ENCODE data around the gene RHBDF2. TPM values are rescaled to one million over a fixed set of nuclear protein-coding genes. Genes with fewer than 3 reads are reported as not detected.

Gene RHBDF2
- total RNA-seq, 1 donor from 2014 or later: 0.79 TPM

DNA sequence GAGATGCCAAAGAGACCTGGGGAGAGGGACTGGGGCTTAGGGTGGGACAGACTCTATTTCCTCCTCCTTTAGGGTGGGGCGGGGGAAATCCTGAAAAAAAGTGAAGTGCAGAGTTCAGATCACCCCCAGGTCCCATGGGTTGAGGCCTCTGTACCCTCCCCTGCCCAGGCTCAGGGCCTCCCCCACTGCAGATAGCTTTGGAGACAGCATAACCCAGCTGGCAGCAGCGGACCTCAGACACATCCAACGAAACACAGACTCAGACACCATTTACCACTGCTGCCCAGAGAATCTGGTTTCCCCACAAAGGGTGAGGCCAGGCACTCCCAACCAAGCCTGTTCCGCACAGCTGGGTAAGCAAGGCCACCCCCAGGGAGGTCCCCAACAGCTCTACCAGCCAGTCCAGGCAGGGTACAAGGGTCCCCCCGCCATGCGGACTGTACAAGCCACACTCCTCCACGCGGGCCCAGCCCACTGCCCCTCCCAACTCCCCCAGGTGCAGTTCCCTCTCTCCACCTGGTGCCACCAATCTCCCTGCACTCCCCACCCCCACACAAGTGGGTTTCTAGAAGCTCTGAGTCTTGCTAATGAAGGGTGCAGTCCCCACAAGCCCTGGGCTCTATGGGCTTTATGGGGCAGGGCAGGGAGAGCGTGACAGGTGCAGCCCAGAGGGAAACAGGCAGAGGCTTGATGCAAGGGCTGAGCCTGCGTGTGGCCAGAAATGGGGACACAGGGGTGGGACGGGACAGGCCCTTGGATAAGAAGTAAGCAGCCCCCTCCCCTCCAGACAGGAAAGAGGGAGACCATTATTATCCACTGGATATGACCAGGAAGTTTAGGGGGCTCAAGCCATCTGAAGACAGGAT lies 8.9 kb downstream of the RHBDF2 start:
- Histone ChIP-seq H3K36me3 (no peaks in the 10 kb centered on the region), H3K4me3 (no peak overlapping the region), H3K9ac (no peak overlapping the region), H4K20me1 (ENCODE audit: low read depth) (peaks cover 2% of the 10 kb centered on the region), H3K27ac (no peak overlapping the region), H3K4me1 (peaks cover 14% of the 10 kb centered on the region), H2AFZ (replicated peaks) (no peak overlapping the region), H3K79me2 (ENCODE audit: low read depth) (no peaks in the 10 kb centered on the region), H3K27me3 (no peaks in the 10 kb centered on the region), H3K9me3 (ENCODE audit: low read depth) (no peaks in the 10 kb centered on the region), H3F3A (ENCODE audit: low read depth) (no peaks in the 10 kb centered on the region), H3K4me2 (peak overlapping the region; percentile 3)
- Mint-ChIP-seq H3K27ac (peak overlapping the region; percentile 83), H3K27me3 (ENCODE audit: insufficient read depth, low read depth) (peaks cover 9% of the 10 kb centered on the region), H3K9me3 (no peaks in the 10 kb centered on the region), H3K4me3 (peak overlapping the region; percentile 3), H3K4me1 (peaks cover 13% of the 10 kb centered on the region), H3K36me3 (no peaks in the 10 kb centered on the region)
- DNase-seq (ENCODE audit: low spot score): no peak
- TF ChIP-seq EZH2phosphoT487 (IDR thresholded peaks at IDR 0.05) (no peak), EZH2 (IDR thresholded peaks at IDR 0.05) (no peak)
- TF ChIP-seq, protein P1, sequence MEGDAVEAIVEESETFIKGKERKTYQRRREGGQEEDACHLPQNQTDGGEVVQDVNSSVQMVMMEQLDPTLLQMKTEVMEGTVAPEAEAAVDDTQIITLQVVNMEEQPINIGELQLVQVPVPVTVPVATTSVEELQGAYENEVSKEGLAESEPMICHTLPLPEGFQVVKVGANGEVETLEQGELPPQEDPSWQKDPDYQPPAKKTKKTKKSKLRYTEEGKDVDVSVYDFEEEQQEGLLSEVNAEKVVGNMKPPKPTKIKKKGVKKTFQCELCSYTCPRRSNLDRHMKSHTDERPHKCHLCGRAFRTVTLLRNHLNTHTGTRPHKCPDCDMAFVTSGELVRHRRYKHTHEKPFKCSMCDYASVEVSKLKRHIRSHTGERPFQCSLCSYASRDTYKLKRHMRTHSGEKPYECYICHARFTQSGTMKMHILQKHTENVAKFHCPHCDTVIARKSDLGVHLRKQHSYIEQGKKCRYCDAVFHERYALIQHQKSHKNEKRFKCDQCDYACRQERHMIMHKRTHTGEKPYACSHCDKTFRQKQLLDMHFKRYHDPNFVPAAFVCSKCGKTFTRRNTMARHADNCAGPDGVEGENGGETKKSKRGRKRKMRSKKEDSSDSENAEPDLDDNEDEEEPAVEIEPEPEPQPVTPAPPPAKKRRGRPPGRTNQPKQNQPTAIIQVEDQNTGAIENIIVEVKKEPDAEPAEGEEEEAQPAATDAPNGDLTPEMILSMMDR (IDR thresholded peaks at IDR 0.05): no peak

DNA sequence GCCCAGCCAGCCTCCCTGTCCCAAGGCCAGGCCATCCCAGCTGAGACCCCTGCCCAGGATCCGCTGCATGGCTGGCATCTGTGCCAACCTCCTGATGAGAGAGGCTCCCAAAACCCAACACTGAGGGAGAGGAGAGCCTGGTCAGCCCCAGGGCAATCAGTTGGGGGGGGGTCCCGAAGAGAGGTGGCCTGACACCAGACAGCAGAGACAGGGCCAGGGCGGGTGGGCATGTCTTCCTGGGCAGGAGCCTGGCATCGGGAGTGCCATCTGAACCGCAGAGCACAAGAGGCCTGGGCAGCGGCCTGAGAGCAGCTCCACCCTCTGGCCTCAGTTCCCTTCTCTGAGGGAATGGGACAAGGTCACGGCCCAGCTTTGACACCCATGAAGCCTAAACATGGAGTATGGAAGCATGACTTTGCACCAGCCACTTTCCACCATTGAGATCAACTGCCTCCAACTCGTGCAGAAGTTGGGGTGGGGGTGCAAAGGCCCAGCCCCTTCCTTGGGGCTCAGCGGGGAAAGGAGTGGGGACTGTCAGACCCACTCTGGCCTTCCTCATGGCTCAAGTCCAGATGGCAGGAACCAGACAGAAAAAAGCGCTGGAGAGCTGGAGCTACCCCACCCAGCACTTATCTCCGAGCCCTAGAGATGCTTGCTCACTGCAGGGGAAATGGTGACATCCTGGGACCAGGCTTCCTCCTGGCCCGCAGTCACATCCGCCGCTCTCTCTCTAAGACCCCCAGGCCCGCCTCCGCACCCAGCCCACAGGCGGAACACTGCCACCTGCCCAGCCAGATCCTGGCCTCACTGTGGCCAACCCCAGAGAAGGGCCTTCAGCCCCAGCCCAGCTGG lies 9.7 kb downstream of the RHBDF2 start:
- no peak overlapping the region for H3K4me3 Mint-ChIP-seq
- Histone ChIP-seq H3K79me2 (ENCODE audit: low read depth) (no peaks in the 10 kb centered on the region), H3K36me3 (no peaks in the 10 kb centered on the region), H3F3A (ENCODE audit: low read depth) (no peaks in the 10 kb centered on the region), H3K4me2 (no peak overlapping the region), H3K9ac (no peak overlapping the region), H3K9me3 (ENCODE audit: low read depth) (no peaks in the 10 kb centered on the region), H4K20me1 (ENCODE audit: low read depth) (no peaks in the 10 kb centered on the region), H3K4me3 (no peak overlapping the region), H3K27ac (no peak overlapping the region), H2AFZ (replicated peaks) (no peak overlapping the region), H3K27me3 (no peaks in the 10 kb centered on the region), H3K4me1 (peaks cover 14% of the 10 kb centered on the region)
- H3K36me3 Mint-ChIP-seq: no peaks in the 10 kb centered on the region
- no peak overlapping the region for H3K27ac Mint-ChIP-seq
- DNase-seq (ENCODE audit: low spot score): no peak
- H3K9me3 Mint-ChIP-seq: no peaks in the 10 kb centered on the region
- TF ChIP-seq EZH2phosphoT487 (IDR thresholded peaks at IDR 0.05): no peak
- TF ChIP-seq, protein P1 (IDR thresholded peaks at IDR 0.05): no peak
- TF ChIP-seq EZH2 (IDR thresholded peaks at IDR 0.05): no peak
- H3K27me3 Mint-ChIP-seq (ENCODE audit: insufficient read depth, low read depth): peaks cover 8% of the 10 kb centered on the region
- peaks cover 12% of the 10 kb centered on the region for H3K4me1 Mint-ChIP-seq

DNA sequence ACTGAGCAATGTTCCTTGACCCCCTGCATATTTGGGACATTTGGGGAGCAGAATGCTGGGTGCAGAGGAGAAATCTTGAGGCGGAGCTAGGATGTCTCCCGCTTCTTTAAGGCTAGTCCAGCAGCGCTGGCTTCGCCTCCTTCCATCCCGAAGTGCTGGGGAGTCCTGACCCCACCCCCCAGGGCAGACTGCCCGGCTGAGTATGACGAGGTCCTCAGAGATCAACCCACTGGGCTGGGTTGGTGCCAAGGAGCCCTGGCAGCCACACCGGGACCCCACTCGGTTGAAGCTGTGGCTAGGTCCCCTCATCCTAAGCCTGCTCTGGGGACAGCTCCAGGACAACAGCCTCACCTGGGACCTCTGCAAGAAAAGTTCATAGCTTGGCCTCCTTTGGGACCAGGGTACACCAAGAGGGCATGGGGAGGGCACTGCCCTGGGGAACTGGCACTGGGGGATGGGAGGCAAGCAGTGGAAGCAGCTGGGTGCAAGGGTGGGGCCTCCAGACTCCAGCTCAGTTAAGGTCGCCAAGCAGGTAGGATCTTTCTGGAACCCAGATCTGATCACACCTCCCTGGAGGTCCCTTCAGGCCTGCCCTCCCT lies 11.0 kb downstream of the RHBDF2 start:
- Mint-ChIP-seq H3K27ac (no peak overlapping the region), H3K9me3 (no peaks in the 10 kb centered on the region)

More for the DNA sequence above, 11.0 kb downstream of the RHBDF2 start:
- no peaks in the 10 kb centered on the region for H3F3A ChIP-seq (ENCODE audit: low read depth)
- peaks cover 16% of the 10 kb centered on the region for H3K4me1 Mint-ChIP-seq
- no peaks in the 10 kb centered on the region for H3K79me2 ChIP-seq (ENCODE audit: low read depth)
- no peaks in the 10 kb centered on the region for H3K9me3 ChIP-seq (ENCODE audit: low read depth)
- H3K4me3 Mint-ChIP-seq: no peak overlapping the region
- H3K9ac ChIP-seq: no peak overlapping the region
- no peaks in the 10 kb centered on the region for H3K36me3 ChIP-seq
- H3K36me3 Mint-ChIP-seq: no peaks in the 10 kb centered on the region
- H4K20me1 ChIP-seq (ENCODE audit: low read depth): no peaks in the 10 kb centered on the region
- H3K27me3 Mint-ChIP-seq (ENCODE audit: insufficient read depth, low read depth): peaks cover 8% of the 10 kb centered on the region
- H2AFZ ChIP-seq (replicated peaks): no peak overlapping the region
- no peak overlapping the region for H3K27ac ChIP-seq
- no peak overlapping the region for H3K4me2 ChIP-seq
- H3K4me1 ChIP-seq: peaks cover 14% of the 10 kb centered on the region
- no peaks in the 10 kb centered on the region for H3K27me3 ChIP-seq
- TF ChIP-seq EZH2 (IDR thresholded peaks at IDR 0.05) (no peak), EZH2phosphoT487 (IDR thresholded peaks at IDR 0.05) (no peak)
- TF ChIP-seq, protein P1 (IDR thresholded peaks at IDR 0.05): no peak
- DNase-seq (ENCODE audit: low spot score): no peak
- no peak overlapping the region for H3K4me3 ChIP-seq

Data from neural progenitor cell (in vitro differentiated cells).